Fibroblast of the aortic adventitia (primary cell): ENCODE data around the gene SMTNL2. TPM values are rescaled to one million over a fixed set of nuclear protein-coding genes. Genes with fewer than 3 reads are reported as not detected.

Experiments
- DNase-seq: peaks from one replicate; pipeline ENCODE4 v3.0.0-alpha.2; 2010; ENCODE audit warnings: low read depth
- H3K4me3 ChIP-seq: 2 replicates; pipeline ENCODE4 v1.5.1; 2011; ENCODE audit warnings: low read depth, mild to moderate bottlenecking, control low read depth, low read length, moderate library complexity
- CTCF ChIP-seq: IDR thresholded peaks from 2 replicates; pipeline ENCODE4 v1.5.1; 2011; ENCODE audit warnings: mild to moderate bottlenecking, low read length, control low read depth, inconsistent platforms; ENCODE audit not compliant: insufficient read depth
- small RNA-seq: library from RNA; depleted of rRNA; stranded (forward); fragments of <200 nt; gene quantifications from one replicate; pipeline ENCODE3, GENCODE V24; 2012
- total RNA-seq: library from RNA; depleted of rRNA; stranded (reverse); fragments of >200 nt; gene quantifications from 2 replicates; pipeline ENCODE4 v1.2.3, GENCODE V29; 2012; ENCODE audit warnings: low replicate concordance

Gene SMTNL2
- total RNA-seq, 1 donor: not detected

DNA sequence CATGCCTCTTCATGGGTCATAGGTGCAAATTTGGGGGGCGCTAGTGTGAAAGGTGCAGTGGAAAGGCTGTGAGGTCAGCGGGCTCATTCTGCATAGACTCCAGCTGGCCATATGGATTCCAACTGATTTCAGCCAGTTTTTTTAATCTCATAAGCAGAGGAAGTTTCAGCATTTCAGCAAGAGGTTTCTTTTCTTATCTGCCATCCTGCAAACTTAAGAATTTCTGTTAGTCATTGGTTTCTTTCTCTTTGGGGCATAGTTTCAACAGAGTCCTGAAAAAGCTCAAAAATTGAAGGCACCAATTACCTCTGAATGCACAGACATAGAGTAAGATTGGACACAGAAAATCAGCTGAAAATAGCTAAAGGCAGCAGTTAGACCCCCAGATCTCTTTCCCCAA, 73.3 kb downstream of the SMTNL2 start:
- H3K4me3 ChIP-seq: no peak overlapping the region
- no peak for TF ChIP-seq CTCF
- peak; percentile 64 for DNase-seq

Small RNAs within 50 kb of the gene (small RNA-seq; reads per million reads assigned to genes)
- not detected for gene RNU6-955P

Other genes with a start within 250 kb of the SMTNL2 start
- gene UBE2G1, start 217.9 kb upstream of the SMTNL2 start, total RNA-seq: 39.3 and 52.0 TPM in 2 replicates
- gene SPNS3, start 150.6 kb upstream of the SMTNL2 start, total RNA-seq: not detected in 2 replicates
- 0.16 and 0.27 TPM in 2 replicates for gene SPNS2, start 85.6 kb upstream of the SMTNL2 start, total RNA-seq
- gene MYBBP1A, start 29.1 kb upstream of the SMTNL2 start, total RNA-seq: 51.0 and 55.8 TPM in 2 replicates
- not detected in 2 replicates for gene GGT6, start 24.0 kb upstream of the SMTNL2 start, total RNA-seq
- 0.98 TPM in 1 of 2 replicates, not detected in the other for gene ALOX15, start 57.1 kb downstream of the SMTNL2 start, total RNA-seq
- 31.7 and 35.1 TPM in 2 replicates for gene PELP1, start 119.6 kb downstream of the SMTNL2 start, total RNA-seq
- gene ARRB2, start 126.1 kb downstream of the SMTNL2 start, total RNA-seq: 8.9 and 13.3 TPM in 2 replicates
- 12.4 and 14.1 TPM in 2 replicates for gene MED11, start 146.9 kb downstream of the SMTNL2 start, total RNA-seq
- 0.18 TPM in 1 of 2 replicates, not detected in the other for gene ZMYND15, start 155.3 kb downstream of the SMTNL2 start, total RNA-seq
- 2.6 TPM in 2 replicates for gene CXCL16, start 155.4 kb downstream of the SMTNL2 start, total RNA-seq
- gene TM4SF5, start 187.4 kb downstream of the SMTNL2 start, total RNA-seq: not detected in 2 replicates
- gene VMO1, start 201.8 kb downstream of the SMTNL2 start, total RNA-seq: 0.27 and 4.9 TPM in 2 replicates
- not detected in 2 replicates for gene GLTPD2, start 204.4 kb downstream of the SMTNL2 start, total RNA-seq
- 97.2 and 134 TPM in 2 replicates for gene PSMB6, start 211.6 kb downstream of the SMTNL2 start, total RNA-seq
- 14.4 and 18.4 TPM in 2 replicates for gene PLD2, start 222.6 kb downstream of the SMTNL2 start, total RNA-seq
- gene MINK1, start 248.8 kb downstream of the SMTNL2 start, total RNA-seq: 38.4 and 48.5 TPM in 2 replicates